ENCODE measurements around the gene MSH3.

GRCh38 chr5:80885396-80886000 is 231.0 kb downstream of the MSH3 start:
- TF ChIP-seq CTCF (IDR thresholded peaks at IDR 0.05) (no peak), ZFX (IDR thresholded peaks at IDR 0.05; ENCODE audit: borderline replicate concordance) (no peak)
